RKO (cell line): ENCODE data around the gene MANBA.

Experiments
- DNase-seq: peaks from one replicate; pipeline ENCODE4 v3.0.0-alpha.2; 2016; ENCODE audit warnings: low spot score

The MANBA gene

DNA sequence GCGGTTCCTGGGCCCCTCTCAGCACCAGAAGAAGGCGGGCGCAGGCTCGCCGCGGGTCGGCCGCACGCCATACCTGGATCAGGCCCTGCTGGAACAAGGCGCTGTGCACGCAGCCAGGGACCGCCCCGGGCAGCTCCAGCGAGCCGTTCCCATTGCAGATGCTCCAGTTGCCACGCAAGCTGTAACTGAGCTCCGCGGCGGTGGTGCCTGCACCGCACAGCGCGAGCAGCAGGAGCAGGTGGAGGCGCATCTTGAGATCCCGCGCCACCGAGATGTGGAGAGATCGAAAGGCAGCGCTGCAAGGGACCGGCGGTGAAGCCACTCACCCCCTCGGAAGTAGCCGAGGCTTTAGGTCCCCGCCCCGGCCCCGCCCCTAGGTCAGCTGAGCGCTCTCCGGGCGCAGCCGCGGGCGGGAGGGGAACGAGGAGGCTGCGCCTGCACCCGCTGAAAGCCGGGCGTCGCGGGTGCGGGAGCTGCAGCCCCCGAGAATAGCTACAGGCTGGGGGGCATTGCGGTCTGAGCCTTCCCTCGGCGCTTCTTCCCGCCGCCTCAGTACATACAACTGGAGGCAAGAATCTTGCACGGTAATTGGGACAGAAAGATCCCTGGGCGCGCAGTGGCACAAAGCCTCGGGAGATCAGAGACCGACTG is at the start of gene MANBA:
MANBA (minus strand) TSS at position 324 of the 651 bp plus-strand sequence; CDS start at position 250, 74 bp downstream.
- DNase-seq, result peak; percentile 88

DNA sequence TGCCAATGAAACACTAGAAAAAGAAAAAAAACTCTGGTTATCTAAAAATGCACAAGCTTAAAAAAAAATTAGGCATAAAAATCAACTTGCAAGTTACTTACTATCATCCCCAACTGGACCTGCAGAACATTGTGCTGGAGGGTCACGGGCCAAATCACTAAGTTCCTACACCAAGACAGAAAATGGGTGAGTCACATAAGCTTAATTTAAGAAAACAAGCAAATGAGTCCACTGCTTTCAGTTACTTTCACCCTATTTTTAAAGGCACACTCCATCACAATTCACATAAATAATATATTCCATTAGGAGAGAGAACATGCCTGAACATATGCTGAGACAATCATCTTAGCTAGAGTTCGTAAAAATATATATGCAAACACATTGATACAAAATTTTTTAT is 48.9 kb upstream of the MANBA start:
- DNase-seq, result no peak

DNA sequence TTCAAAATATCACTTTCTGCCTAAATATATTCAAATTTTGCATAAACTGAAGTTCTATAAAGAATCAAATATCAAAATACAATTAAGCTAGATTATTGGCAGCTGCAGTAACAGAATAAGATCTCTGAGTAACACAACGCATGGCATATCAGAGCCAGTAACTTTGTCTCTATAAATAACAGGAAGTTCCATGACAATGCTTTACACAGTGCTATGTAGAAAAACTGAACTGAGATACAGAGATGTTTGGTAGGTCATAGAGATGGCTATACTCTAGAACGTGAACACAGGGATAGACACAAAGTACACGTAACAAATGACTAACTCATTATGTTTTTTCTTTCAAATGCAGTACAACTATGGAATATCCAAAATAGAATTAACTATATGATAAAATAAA is 48.4 kb upstream of the MANBA start:
- DNase-seq, result no peak

- no peak for DNase-seq
These were observed 47.2 kb upstream of the MANBA start for GRCh38 chr4:102808009-102808408.

DNA sequence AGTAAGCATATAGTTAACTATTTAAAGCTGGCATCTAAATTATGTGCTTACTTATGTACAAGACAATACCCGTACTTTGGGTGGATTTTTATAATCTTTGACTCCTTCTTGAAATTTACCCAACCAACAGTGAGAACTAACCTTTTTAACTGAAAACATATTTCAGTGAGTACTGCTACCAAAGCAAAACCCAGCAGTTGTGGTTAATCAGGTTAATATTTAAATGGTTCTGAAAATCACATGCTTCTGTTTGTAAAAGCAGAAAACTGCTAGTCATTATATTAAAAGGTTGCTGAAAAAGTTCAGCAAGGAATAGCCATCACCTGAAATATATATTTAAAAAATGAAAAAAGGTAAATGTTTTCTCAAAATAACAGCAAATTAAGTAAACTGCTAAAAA is 46.6 kb upstream of the MANBA start:
- no peak for DNase-seq

DNA sequence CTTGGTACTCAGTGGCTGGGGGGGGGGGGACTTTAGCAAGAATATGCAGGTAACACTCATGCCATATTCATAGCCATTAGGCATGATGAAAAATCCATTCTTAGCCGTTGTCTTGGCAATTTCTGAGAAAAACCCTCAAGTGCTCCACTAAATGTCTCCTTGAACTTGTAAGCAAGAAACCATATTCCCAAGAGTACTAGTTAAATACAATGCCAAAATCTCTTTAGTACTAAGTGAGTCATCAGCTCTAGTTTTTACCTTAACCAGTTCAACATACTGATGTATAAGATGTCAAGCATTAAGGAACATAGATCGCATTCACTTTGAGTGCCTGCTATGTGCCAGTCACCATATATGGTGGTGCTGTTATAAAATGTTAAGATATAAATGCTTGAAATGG is 39.0 kb upstream of the MANBA start:
- no peak for DNase-seq

DNA sequence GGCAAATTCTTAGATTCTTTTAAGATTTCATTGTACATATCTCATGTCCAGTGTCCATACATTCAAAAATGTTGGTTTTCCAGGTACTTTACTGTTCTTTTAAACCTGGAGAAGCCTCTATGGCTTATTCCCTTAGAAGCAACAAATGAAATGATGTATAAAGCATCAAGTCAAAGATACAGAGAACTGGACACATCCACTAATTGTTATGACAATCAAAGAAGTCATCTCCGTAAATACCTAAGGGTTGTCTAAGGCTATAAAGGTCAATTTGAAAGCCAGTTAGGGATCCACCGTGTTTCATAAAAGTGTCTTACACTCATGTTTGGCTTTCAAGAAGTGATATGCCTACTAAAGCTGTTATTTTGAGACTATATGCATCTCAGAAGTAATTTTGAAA is 34.2 kb upstream of the MANBA start:
- DNase-seq, result no peak

DNA sequence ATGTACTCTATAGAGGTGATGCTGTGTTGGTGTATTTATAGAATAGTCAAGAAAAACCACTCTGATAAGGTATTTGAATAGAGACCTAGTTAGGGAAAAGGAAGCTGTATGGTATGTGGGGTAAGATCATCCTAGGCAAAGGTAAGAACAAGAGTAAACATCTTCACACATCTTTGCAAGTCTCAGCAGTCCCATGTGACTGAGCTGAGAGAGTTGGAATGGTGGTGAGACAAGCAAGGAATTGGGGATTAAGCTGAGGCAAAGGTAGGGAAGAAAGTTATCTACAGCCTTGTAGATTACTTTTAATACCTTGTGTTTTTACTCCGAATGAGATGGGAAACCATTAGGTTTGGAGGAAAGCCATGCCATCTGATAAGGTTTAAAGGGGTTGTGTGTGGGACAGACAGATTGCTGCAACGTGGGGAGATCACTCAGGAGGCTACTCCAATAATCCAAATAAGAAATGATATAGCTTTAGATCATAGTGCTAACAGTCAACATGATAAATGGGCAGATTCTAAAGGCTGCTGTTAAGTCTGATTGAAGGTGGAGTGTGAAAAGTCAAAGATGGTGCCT is 31.7 kb upstream of the MANBA start:
- DNase-seq, result no peak

DNA sequence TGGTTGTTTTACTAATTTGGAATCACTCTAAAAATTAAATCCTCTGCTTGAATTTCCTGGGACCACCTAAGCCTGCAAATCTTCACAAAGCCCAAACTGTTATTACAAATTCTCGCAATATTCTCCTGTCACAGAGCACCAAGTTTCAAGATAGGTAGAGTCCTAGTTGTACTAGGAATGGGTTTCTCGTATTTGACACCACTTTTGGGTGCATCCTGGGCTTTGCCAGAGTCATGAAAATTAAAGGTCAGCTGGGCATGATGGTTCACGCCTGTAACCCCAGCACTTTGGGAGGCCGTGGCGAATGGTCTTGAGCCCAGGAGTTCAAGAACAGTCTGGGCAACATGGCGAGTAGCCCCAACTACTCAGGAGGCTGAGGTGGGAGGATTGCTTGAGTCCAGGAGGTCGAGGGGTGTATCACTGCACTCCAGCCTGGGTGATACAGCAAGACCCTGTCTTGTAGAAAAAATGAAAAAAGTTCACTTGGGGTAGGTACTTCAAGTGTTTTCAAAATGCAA is 30.6 kb upstream of the MANBA start:
- no peak for DNase-seq

GRCh38 chr4:102789317-102789717 is 28.5 kb upstream of the MANBA start:
- peak; percentile 43 for DNase-seq

- DNase-seq, result no peak
These were observed 27.2 kb upstream of the MANBA start for GRCh38 chr4:102787944-102788343.

- peak; percentile 80 for DNase-seq
These were observed 26.5 kb upstream of the MANBA start for GRCh38 chr4:102787096-102787881.

DNA sequence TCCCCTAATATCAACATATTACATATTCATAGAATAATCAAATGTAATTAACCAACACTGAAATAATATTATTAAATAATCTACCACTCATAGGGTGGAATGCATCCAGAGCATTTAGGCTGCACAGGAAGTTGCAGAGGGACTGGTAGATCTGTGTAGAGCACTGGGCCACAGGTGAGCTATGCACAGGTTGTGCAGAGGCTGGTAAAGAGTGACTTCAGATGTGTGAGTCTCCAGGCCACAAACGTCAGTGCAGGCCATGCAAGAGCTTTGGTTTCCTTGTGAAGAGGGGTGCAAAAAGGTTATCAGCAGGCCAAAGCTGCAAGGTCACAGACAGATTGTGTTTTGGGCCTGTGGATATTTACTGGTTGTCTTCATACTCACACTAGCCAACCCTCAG is 25.5 kb upstream of the MANBA start:
- DNase-seq, result no peak

- no peak for DNase-seq
These were observed 22.2 kb upstream of the MANBA start for GRCh38 chr4:102783006-102783405.

- DNase-seq, result no peak
These were observed 20.8 kb upstream of the MANBA start for GRCh38 chr4:102781570-102781969.

DNA sequence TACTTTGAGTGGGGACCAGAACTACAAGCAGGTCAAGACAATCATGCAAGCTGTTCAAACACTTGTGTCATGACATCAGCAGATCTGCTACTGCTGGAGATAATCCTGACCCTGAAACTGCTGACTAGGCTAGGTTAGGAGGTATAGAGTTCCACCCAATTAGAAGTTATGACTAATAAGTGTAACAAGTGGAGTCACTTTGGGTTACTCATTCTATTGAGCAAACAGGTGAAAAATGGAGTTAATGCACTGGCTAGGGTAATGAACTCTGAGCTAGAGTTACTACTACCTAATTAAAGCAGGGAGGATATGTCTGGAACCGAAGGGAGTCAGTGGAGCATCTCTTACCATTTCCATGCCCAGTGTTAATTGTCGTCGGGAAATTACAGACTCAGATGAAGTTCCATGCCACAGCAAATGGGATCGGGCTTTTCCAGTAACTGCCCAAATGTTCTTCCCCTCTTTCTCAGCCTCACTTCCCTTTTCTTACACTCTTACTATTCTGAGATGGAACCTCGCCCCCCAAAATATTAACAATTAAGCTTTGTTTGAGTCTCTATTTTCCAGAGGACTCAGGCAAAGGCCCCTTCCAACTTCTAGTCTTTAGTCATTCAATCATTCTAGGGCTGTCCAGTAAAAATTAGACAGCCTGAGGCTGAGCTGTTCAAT is 19.8 kb upstream of the MANBA start:
- DNase-seq, result peak; percentile 78

- DNase-seq, result no peak
These were observed 18.4 kb upstream of the MANBA start for GRCh38 chr4:102779204-102779603.

GRCh38 chr4:102778720-102779119 is 18.0 kb upstream of the MANBA start:
- no peak for DNase-seq

DNA sequence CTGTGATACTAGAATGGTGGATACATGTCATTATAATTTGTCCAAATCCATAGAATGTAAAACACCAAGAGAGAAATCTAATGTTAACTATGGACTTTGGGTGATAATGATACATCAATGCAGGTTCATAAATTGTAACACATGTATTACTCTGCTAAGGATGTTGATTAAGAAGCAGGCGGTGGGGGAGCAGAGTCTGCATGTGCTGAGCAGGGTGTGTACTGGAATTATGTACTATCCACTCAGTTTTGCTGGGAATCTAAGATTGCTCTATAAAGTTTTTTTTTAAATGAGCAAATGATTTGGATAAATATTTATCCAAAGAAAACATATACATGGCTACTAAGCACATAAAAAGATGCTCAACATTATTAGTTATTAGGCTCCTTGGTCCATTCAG is 15.0 kb upstream of the MANBA start:
- DNase-seq, result no peak

GRCh38 chr4:102774254-102774653 is 13.5 kb upstream of the MANBA start:
- DNase-seq, result no peak

GRCh38 chr4:102772738-102773340 is 12.1 kb upstream of the MANBA start:
- no peak for DNase-seq

DNA sequence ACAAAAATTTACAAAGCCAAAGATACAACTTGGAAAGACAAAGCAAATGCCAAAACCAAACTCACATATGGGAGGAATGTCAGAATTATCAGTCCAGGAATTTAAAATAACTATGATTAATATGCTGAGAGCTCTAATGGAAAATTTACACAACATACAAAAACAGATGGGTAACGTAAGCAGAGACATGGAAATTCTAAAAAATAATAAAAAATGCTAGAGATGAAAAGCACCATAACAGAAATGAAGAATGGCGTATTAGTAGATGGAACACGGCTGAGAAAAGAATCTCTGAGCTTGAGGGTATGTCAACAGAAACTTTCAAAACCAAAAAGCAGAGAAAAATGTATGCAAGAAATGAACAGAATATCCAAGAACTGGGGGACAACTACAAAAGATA is 4.1 kb upstream of the MANBA start:
- DNase-seq, result no peak
